T-helper 17 cell (primary cell): Measurements from ENCODE around the gene FUBP3. TPM values are rescaled to one million over a fixed set of nuclear protein-coding genes. Genes with fewer than 3 reads are reported as not detected.
"Not testable (repeated sequence)": the region's sequence is repeated elsewhere in the genome, so short reads cannot be mapped to it uniquely, and the experiment has no call there.

Source experiments
- ATAC-seq: fragments of 150-1000 bp; cut with Tn5 transposase; 2 replicates; pipeline ENCODE4 v1.10.0; 2021; ENCODE audit warnings: mild to moderate bottlenecking, moderate library complexity
- DNase-seq, 3 donors: peaks; one replicate each; pipeline versions ENCODE4 v3.0.0 to v3.0.0-alpha.2; 2020 to 2021
- H3K9me3 ChIP-seq: one replicate; pipeline ENCODE4 v1.7.0; 2013; ENCODE audit warnings: low read length, mild to moderate bottlenecking; ENCODE audit not compliant: control insufficient read depth, poor library complexity, severe bottlenecking
- H3K27ac Mint-ChIP-seq: one replicate; pipeline ENCODE4 v1.8.0; 2022; ENCODE audit warnings: mild to moderate bottlenecking, moderate library complexity, mixed read lengths
- H3K27me3 Mint-ChIP-seq: one replicate; pipeline ENCODE4 v1.8.0; 2022; ENCODE audit warnings: mixed read lengths
- H3K36me3 Mint-ChIP-seq: one replicate; pipeline ENCODE4 v1.8.0; 2022; ENCODE audit warnings: low read depth, mixed read lengths
- H3K4me1 Mint-ChIP-seq: one replicate; pipeline ENCODE4 v1.8.0; 2022; ENCODE audit warnings: mild to moderate bottlenecking, mixed read lengths
- H3K4me3 Mint-ChIP-seq: one replicate; pipeline ENCODE4 v1.8.0; 2022; ENCODE audit warnings: mild to moderate bottlenecking, moderate library complexity, mixed read lengths
- total RNA-seq, 4 donors: library from RNA in 2 of 4; stranded (reverse) in 2 of 4; gene quantifications; one replicate each; pipeline ENCODE4 v1.2.3 and lab custom pipeline; 2022 to 2026

Gene FUBP3
- total RNA-seq, 2 donors from 2014 or later, result 30.6 to 33.6 TPM

GRCh38 chr9:130685945-130686344, 106.6 kb downstream of the FUBP3 start:
- H3K27ac Mint-ChIP-seq, result peak overlapping the region; percentile 32
- not testable (repeated sequence) for H3K36me3 Mint-ChIP-seq, H3K4me3 Mint-ChIP-seq, H3K9me3 ChIP-seq, H3K27me3 Mint-ChIP-seq, DNase-seq, ATAC-seq
- peaks cover 26% of the 10 kb centered on the region for H3K4me1 Mint-ChIP-seq

GRCh38 chr9:130687615-130688014, 108.2 kb downstream of the FUBP3 start:
- Mint-ChIP-seq H3K27ac (peak overlapping the region; percentile 37), H3K27me3 (no peaks in the 10 kb centered on the region), H3K36me3 (no peaks in the 10 kb centered on the region), H3K4me3 (peak overlapping the region; percentile 60), H3K4me1 (peaks cover 23% of the 10 kb centered on the region)
- DNase-seq (no peak), ATAC-seq (no peak)
- H3K9me3 ChIP-seq, result no peaks in the 10 kb centered on the region

Other genes with a start within 250 kb of the FUBP3 start
- not detected for gene ASS1, start 134.6 kb upstream of the FUBP3 start, total RNA-seq
- gene PRDM12, start 85.0 kb downstream of the FUBP3 start, total RNA-seq, result not detected
- 10 to 100 TPM; 44.0 to 54.3 TPM for gene EXOSC2, start 114.2 kb downstream of the FUBP3 start, total RNA-seq